ELR (cell line): ENCODE data around the gene MFN2.
"Not testable (repeated sequence)": the region's sequence is repeated elsewhere in the genome, so short reads cannot be mapped to it uniquely, and the experiment has no call there.

ENCODE experiments used
- DNase-seq: peaks from one replicate; pipeline ENCODE4 v3.0.0-alpha.2; 2015; ENCODE audit warnings: low read depth

MFN2 gene

GRCh38 chr1:11999236-11999635 is 19.0 kb downstream of the MFN2 start:
- DNase-seq = no peak

DNA sequence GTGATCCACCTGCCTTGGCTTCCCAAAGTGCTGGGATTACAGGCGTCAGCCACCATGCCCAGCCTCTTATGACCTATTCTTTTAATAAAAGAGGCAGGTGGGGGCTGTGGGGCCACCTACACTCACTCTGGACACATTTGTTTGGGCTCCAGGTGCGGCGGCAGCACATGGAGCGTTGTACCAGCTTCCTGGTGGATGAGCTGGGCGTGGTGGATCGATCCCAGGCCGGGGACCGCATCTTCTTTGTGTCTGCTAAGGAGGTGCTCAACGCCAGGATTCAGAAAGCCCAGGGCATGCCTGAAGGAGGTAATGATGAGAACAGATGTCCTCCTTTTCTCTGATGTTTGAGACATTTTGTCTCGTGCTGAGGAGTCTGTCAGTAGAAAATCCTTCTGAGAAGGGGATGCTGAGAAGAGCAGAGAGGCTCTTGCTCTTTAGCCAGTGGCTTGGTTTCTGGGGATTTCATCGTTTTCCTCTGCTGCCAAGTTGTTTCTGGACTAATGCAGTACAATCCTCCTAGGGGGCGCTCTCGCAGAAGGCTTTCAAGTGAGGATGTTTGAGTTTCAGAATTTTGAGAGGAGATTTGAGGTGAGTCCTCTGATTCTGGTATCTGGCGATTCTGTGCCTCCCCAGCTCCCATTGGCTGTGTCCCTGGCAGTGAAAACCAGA is 21.1 kb downstream of the MFN2 start:
- peak; percentile 54 for DNase-seq

- DNase-seq = peak; percentile 66
Observed at GRCh38 chr1:12001996-12002493, 21.8 kb downstream of the MFN2 start.

GRCh38 chr1:12003762-12004161 is 23.5 kb downstream of the MFN2 start:
- no peak for DNase-seq

- DNase-seq = no peak
Observed at GRCh38 chr1:12005488-12006166, 25.4 kb downstream of the MFN2 start.

DNA sequence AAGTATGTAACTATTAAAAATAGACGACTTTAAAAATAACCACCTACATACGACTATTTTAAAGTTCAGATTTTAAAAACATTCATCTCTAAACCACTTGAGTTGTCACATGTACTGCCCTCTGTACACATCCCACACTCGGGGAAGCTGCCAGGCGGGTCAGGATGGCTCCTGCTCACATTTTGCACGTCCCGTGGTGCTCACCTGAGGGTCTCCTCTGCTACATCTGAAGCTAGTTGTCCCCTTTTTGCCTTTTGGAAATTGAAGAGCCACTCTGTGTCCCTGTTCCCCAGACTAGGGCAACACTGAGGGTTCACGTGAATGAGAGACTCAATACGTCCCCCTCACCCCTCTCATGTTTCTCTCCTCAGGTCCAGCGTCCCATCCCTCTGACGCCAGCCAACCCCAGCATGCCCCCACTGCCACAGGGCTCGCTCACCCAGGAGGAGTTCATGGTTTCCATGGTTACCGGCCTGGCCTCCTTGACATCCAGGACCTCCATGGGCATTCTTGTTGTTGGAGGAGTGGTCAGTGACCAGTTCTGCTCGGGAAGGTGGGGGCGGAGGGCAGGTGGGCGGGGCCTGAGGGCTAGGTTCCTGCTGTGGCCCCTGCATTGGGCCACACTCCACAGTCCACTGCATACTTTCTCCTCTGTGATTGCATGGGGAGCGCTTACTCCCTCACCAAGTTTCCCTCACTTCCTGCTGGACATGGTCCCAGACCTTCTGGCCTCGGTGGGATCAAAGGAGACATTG is 26.1 kb downstream of the MFN2 start:
- DNase-seq = no peak

- DNase-seq = no peak
Observed at GRCh38 chr1:12007204-12007603, 27.0 kb downstream of the MFN2 start.

- DNase-seq = not testable (repeated sequence)
Observed at GRCh38 chr1:12008355-12008754, 28.1 kb downstream of the MFN2 start.

DNA sequence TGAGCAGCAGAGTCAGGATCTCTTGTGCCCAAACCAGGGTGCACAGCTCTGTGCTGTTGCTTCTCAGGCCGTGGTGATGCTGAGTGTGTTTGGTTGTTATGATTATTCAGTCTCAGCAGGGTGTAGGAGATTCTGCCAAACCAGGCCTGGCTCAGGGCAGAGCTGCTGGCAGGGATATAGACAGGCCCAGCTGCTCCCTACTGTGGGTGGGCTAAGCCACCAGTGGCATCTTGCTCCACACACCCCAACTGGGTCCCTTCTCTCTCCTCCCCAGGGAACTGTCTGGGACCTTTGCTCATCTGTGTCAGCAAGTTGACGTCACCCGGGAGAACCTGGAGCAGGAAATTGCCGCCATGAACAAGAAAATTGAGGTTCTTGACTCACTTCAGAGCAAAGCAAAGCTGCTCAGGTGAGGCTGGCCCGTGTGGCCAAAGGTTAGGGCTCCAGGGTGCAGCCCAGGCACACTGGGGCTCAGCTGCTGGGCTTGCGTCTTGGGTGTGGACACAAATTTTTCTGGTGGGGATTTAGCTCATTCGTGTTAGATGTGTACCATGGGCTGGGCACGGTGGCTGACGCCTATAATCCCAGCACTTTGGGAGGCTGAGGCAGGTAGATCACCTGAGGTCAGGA is 29.2 kb downstream of the MFN2 start:
- DNase-seq = no peak

GRCh38 chr1:12010746-12011570 is 30.7 kb downstream of the MFN2 start:
- no peak for DNase-seq

DNA sequence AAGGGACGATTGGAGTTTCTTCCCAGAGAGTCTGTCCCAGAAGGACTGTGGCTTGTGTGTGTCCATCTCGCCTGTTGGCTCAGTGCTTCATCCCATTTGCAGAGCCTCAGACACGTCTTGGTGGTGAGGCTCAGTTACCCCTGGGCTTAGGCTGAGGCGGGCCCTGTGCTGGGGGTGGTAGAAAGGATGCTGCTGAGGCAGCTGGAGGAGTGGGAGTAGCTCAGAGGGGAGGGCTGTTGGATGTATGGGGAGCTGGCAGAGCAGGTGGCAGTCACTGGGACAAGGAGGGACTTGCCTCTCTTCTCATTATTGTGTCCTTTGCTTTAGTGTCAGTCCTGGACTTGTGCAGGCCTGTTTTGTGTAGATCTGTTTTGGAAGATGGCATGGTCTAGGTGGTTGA is 31.8 kb downstream of the MFN2 start:
- no peak for DNase-seq

DNA sequence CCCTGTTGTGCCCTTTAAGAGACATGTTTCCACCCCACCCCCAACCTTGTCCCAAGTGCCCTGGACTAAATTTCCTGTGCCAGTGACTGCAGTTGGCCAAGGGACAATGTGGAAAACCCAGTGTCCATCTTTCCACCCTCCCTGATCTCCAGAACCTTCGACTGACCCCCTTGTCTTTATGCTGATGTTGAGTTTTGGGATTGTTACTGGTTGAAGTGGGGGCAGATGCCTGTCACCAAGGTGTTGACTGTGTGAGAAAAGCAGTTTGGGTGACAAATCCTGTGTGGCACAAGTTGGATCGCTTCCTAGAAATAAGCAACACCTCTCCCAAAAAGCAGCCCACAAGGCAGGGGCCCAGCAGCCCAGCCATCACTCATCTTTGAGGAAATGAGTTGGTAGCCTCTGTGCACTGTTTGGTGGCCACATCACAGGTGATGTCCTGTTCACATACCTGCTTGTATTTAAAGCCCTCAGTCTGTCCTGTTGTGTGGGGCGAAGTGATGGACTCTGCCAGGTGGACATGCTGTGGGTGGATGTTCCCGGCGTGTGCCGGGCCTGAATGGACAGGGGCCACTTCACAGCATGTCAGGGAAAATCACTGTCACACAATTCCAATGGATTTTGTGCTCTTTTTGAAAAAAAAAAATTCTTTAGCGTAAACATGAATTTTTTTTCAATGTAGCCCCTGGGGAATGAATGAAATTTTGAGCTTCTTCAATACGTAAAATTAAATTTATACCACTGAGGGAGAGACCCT is 32.5 kb downstream of the MFN2 start:
- DNase-seq = no peak

DNA sequence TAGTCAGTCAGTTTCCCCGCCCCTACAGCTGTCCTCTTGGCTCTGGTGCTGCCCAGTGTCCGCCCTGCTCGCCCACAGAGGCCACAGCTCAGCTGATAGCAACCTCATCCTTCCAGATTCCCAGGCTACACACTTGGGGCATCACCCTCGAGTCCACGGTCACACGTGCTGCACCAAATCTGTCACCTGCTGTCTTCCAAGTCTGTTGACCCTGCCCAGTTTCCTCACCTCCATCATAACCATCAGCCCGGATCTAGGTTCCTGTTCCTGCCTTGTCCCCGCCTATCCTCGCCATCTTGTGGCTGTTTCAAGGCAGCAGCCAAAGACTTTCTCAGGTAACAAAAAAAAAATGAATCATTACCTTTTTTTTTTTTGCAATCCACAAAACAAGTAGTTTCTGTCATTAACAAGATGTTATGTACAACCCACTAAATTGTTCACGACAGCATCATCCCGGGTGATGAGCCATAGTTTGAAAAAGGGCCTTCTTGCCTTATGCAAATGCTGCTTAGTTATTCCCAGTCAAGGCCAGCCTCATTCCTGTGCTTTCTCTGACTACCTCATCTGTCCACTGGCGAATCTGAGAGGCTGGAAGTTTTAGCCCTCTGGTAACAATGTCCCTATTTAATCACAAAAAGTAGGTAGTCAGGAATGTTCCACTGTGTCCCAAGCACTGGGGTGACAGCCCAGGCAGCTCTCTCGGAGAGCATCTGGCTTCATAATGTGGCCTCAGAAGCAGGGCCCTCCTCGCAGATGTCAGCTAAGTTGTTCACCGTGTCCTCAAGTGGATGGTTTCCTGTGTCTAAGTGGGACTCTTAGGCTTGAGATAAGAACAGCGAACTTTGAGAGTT is 34.1 kb downstream of the MFN2 start:
- peak; percentile 86 for DNase-seq

DNA sequence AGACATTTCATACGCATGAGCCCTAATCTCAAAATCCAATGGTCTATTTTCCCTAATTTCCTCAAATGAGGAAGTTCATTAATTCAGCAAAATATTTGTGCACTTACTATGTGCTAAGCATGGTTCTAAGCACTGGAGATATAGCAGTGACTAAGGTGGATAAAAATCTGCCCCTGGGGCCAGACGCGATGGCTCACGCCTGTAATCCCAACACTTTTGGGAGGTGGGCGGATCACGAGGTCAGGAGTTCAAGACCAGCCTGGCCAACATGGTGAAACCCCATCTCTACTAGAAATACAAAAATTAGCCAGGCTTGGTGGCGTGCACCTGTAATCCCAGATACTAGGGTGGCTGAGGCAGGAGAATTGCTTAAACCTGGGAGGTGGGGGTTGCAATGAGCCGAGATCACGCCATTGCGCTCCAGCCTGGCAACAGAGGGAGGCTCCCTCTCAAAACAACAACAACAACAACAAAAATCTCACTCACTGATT is 34.8 kb downstream of the MFN2 start:
- DNase-seq = peak; percentile 87

GRCh38 chr1:12015499-12015898 is 35.3 kb downstream of the MFN2 start:
- DNase-seq = no peak

GRCh38 chr1:12016182-12016581 is 35.9 kb downstream of the MFN2 start:
- DNase-seq = peak; percentile 18

- DNase-seq = peak; percentile 21
Observed at GRCh38 chr1:12019858-12020509, 39.7 kb downstream of the MFN2 start.

- DNase-seq = no peak
Observed at GRCh38 chr1:12021616-12022015, 41.4 kb downstream of the MFN2 start.

DNA sequence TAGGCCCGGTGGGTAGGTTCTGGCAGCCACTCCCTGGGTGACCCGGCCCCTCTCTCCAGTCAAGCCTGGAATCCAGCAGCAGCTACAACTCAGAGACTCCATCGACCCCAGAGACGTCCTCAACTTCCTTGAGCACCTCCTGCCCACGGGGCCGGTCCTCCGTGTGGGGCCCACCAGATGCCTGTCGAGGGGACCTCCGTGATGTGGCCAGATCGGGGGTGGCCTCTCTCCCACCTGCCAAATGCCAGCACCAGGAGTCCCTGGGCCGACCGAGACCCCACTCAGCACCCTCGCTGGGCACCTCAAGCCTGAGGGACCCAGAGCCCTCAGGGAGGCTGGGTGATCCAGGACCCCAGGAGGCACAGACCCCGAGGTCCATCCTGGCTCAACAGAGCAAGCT is 41.8 kb downstream of the MFN2 start:
- no peak for DNase-seq
